Measurements from ENCODE around the gene FLRT2. TPM values are rescaled to one million over a fixed set of nuclear protein-coding genes. Genes with fewer than 3 reads are reported as not detected.
A peak's percentile ranks its signal among the peaks of the same experiment; 100 is the strongest.

FLRT2 gene
- total and polyA plus RNA-seq, 11 donors, result 0.61 to 41.9 (median 3.1) TPM

DNA sequence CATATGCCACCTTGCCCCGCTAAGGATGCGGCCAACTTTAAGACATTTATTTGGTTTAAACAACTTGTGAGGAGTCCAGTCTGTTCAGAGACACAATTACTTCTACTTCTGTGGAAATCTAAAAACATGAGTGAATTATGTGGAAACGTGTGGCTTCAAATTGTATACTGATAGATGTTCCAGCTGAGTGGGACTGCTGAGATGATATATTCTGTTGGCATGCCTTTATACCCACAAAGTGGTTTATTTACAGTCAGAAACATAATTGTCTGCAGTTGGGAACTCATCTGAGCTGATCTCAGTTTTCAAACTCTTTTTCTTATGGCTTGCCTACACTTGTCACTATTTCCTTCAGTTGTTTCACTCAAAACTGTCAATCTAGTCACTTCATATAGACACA, 67.8 kb downstream of the FLRT2 start:
- ATAC-seq, result no peak
- intact Hi-C loops (cut with DNase I), result no loop called here
- 94 to 99% (median 96%) methylated on average over 3 of the region's 3 CpGs for WGBS, 4 donors

DNA sequence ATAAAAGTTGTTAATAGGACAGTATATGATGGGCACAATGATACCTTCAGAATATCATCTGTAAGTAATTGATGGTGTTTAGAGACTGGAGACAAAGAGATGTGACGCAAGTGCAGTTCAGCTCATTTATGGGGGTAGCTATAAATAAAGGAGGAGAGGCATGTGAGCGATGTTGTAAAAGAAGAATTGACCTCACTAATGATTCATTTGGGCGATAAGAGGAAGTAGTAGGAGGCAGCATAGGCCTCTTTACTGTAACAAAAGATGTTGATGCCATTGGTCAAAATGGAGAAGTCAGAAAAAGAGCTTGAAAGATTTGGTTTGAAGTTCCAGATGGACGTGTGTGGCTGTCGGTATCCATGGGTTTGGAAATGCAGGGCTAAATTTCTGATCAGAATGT, 70.0 kb downstream of the FLRT2 start:
- DNase-seq (no peak), ATAC-seq (peak in 3 of 4 donors; percentile 18 to 54 (median 52))
- H3K27me3 ChIP-seq, result no peaks in the 10 kb centered on the region
- H3K4me1 ChIP-seq, result peaks cover 0 to 21% (median 0%) of the 10 kb centered on the region in 12 donors
- no peaks in the 10 kb centered on the region for H3K36me3 ChIP-seq
- intact Hi-C loops (cut with DNase I), result no loop called here
- 71 to 76% (median 74%) methylated on average over 5 of the region's 5 CpGs for WGBS, 4 donors
- peak overlapping the region in 1 of 12 donors; percentile 73 for H3K27ac ChIP-seq
- no peaks in the 10 kb centered on the region for H3K9me3 ChIP-seq
- no peak for TF ChIP-seq POLR2A (IDR thresholded peaks at IDR 0.05)
- TF ChIP-seq, protein P1, sequence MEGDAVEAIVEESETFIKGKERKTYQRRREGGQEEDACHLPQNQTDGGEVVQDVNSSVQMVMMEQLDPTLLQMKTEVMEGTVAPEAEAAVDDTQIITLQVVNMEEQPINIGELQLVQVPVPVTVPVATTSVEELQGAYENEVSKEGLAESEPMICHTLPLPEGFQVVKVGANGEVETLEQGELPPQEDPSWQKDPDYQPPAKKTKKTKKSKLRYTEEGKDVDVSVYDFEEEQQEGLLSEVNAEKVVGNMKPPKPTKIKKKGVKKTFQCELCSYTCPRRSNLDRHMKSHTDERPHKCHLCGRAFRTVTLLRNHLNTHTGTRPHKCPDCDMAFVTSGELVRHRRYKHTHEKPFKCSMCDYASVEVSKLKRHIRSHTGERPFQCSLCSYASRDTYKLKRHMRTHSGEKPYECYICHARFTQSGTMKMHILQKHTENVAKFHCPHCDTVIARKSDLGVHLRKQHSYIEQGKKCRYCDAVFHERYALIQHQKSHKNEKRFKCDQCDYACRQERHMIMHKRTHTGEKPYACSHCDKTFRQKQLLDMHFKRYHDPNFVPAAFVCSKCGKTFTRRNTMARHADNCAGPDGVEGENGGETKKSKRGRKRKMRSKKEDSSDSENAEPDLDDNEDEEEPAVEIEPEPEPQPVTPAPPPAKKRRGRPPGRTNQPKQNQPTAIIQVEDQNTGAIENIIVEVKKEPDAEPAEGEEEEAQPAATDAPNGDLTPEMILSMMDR (IDR thresholded peaks at IDR 0.05), result no peak
- no peak overlapping the region for H3K4me3 ChIP-seq

More for the DNA sequence above, 67.8 kb downstream of the FLRT2 start:
- H3K9me3 ChIP-seq, result no peaks in the 10 kb centered on the region
- no peaks in the 10 kb centered on the region for H3K27me3 ChIP-seq
- no peak overlapping the region for H3K4me3 ChIP-seq
- TF ChIP-seq, protein P1 (IDR thresholded peaks at IDR 0.05), result no peak
- no peak for TF ChIP-seq POLR2A (IDR thresholded peaks at IDR 0.05)
- H3K4me1 ChIP-seq, result peaks cover 0 to 11% (median 0%) of the 10 kb centered on the region in 12 donors
- no peak overlapping the region for H3K27ac ChIP-seq
- H3K36me3 ChIP-seq, result no peaks in the 10 kb centered on the region
- DNase-seq, result no peak

DNA sequence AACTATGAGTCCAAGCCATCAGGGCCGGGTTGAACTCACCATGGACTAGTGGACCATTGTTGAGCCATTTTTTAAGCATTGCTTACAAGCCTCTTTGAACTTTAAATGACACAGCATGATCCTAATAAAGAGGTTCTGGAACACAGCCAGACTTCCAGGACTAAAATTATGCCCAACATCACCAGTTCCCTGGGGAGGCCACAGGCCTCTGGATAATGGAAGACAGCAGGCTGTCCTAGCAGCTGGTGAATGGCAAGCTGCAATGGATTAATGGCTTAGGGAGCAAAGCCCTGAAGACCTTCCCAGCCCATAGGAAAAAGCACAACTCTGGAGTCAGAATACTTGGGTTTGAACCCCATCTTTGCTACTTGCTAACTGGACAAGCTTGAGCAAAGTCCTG, 71.3 kb downstream of the FLRT2 start:
- Histone ChIP-seq H3K4me3 (no peak overlapping the region), H3K9me3 (no peaks in the 10 kb centered on the region), H3K27ac (no peak overlapping the region), H3K27me3 (no peaks in the 10 kb centered on the region), H3K36me3 (no peaks in the 10 kb centered on the region), H3K4me1 (peaks cover 0 to 21% (median 0%) of the 10 kb centered on the region in 12 donors)
- intact Hi-C loops (cut with DNase I), result no loop called here
- DNase-seq (no peak), ATAC-seq (no peak)
- 71 to 87% (median 86%) methylated on average over 1 of the region's 1 CpG for WGBS, 4 donors
- TF ChIP-seq POLR2A (IDR thresholded peaks at IDR 0.05), result no peak
- TF ChIP-seq, protein P1 (IDR thresholded peaks at IDR 0.05), result no peak

DNA sequence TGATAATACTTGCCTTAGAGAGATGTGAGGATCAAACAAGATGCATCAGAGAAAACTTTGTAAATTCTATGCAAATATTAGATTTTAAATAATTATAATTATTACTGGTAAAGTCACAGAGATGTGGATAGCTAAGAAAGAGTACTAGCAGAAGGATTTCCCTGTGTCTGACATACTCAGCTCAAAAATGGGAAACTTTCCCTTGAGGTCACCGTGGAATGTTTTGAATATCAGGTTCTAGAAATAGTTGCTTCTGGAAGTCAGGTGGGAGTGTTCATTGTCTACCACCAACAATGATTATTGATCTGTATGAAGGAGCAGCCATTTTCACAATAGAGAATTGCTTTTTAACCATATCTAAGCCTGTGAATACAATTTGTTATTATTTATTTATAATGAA, 71.7 kb downstream of the FLRT2 start:
- TF ChIP-seq, protein P1 (IDR thresholded peaks at IDR 0.05), result no peak
- no peak for TF ChIP-seq POLR2A (IDR thresholded peaks at IDR 0.05)
- intact Hi-C loops (cut with DNase I), result no loop called here
- H3K36me3 ChIP-seq, result no peaks in the 10 kb centered on the region
- no peak overlapping the region for H3K27ac ChIP-seq
- DNase-seq (no peak), ATAC-seq (no peak)
- 71 to 86% (median 75%) methylated on average over 1 of the region's 1 CpG for WGBS, 4 donors
- peaks cover 0 to 21% (median 0%) of the 10 kb centered on the region in 12 donors for H3K4me1 ChIP-seq
- no peaks in the 10 kb centered on the region for H3K27me3 ChIP-seq
- no peaks in the 10 kb centered on the region for H3K9me3 ChIP-seq
- H3K4me3 ChIP-seq, result no peak overlapping the region
